ENCODE data around the gene ATP8A1.

ATP8A1 gene

DNA sequence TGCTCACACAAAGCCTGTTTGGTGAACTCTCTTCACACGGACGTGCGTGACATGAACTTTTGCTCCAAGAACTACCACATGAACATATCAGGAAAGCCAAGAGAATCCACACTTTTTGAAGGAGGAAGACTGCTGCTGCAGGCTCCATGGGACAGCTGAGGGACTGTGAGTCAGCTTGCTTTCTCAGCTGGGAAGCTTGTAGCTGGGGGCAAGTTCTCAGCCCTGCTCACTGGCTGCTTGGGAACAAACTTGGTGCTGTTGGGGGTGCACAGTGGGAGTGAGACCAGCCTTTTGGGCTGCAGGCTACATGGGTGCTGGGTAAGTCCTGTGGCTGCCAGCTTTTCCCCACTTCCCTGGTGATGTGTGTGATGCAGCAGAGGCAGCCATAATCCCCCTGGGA is 123.9 kb downstream of the ATP8A1 start:
- no peak for DNase-seq (ENCODE audit: low read depth in 1 of 2, low spot score in 1 of 2)
- in situ Hi-C loops (cut with HindIII; ENCODE audit: low pct_unique_long_range_greater_than_20kb, low sequenced_read_pairs), result no loop called here
- no peak for TF ChIP-seq JUND (IDR thresholded peaks at IDR 0.05; ENCODE audit: low read depth)

DNA sequence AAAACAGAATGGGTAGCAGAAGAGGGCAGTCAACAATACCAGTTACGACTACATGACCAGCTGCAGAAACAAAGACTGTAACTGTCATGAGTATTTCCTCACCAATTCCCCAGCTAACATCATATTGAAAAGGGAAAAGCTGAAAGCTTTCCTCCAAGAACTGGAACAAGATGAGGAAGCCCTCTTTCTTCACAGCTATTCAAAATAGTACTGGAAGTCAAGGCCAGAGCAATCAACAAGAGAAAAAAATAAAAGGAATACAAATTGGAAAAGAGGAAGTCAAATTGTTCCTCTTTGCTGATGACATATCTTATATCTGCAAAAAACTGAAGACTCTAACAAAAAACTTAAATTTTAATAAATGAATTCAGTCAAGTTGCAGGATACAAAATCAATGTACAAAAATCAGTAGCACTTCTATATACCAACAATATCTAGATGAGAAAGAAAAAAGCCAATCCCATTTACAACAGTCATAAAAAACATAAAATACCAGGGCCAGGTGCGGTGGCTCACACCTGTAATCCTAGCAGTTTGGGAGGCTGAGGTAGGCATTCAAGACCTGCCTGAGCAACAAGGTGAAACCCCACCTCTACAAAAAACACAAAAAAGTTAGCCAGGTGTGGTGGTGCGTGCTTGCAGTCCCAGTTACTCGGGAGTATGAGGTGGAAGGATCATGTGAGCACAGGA is 125.4 kb downstream of the ATP8A1 start:
- in situ Hi-C loops (cut with HindIII; ENCODE audit: low pct_unique_long_range_greater_than_20kb, low sequenced_read_pairs), result no loop called here
- no peak for TF ChIP-seq JUND (IDR thresholded peaks at IDR 0.05; ENCODE audit: low read depth)
- DNase-seq (ENCODE audit: low read depth in 1 of 2, low spot score in 1 of 2), result no peak

GRCh38 chr4:42523066-42523718 is 133.7 kb downstream of the ATP8A1 start:
- DNase-seq (ENCODE audit: low read depth in 1 of 2, low spot score in 1 of 2), result no peak
- in situ Hi-C loops (cut with HindIII; ENCODE audit: low pct_unique_long_range_greater_than_20kb, low sequenced_read_pairs), result no loop called here
- TF ChIP-seq JUND (IDR thresholded peaks at IDR 0.05; ENCODE audit: low read depth), result no peak

GRCh38 chr4:42519803-42520417 is 137.0 kb downstream of the ATP8A1 start:
- DNase-seq (ENCODE audit: low read depth in 1 of 2, low spot score in 1 of 2), result peak; percentile 0 to 58
- TF ChIP-seq JUND (IDR thresholded peaks at IDR 0.05; ENCODE audit: low read depth), result no peak
- in situ Hi-C loops (cut with HindIII; ENCODE audit: low pct_unique_long_range_greater_than_20kb, low sequenced_read_pairs), result no loop called here

- TF ChIP-seq JUND (IDR thresholded peaks at IDR 0.05; ENCODE audit: low read depth), result no peak
- DNase-seq (ENCODE audit: low read depth in 1 of 2, low spot score in 1 of 2), result no peak
- in situ Hi-C loops (cut with HindIII; ENCODE audit: low pct_unique_long_range_greater_than_20kb, low sequenced_read_pairs), result no loop called here
These were observed 141.6 kb downstream of the ATP8A1 start for GRCh38 chr4:42515156-42515884.

DNA sequence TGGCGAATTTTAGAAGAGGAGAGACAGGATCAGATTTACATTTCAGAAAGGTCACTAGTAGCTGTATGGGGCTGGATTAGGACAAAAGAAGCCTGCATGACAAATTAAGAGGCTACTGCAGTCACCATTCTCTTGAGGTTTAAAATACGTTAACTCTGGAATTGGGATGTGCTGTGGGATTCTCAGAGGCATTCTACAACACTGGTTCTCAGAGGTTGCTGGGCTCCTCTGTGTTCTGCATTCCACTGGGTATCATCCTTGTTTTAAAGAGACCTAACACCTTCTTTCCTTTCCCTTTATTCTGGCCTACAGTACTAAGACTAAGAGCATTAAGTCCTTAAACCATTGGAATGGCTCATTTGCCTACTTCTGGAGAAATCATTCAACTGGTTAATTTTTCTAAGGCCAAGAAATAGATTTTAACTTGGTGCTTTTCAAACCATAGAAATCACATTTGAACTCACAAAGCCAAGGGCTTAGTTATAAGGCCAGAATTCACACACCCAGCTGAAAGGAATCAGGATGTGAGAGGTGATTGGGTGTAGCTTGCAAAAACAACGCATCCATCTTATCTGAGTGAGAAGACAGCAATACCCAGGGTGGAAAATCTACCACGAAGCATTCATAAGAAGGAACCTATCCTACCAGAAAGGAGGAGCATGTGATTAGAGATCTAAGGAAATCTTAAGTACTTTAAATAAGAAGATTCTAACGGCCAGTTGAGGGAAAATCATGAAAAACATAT is 143.0 kb downstream of the ATP8A1 start:
- TF ChIP-seq JUND (IDR thresholded peaks at IDR 0.05; ENCODE audit: low read depth), result no peak
- DNase-seq (ENCODE audit: low read depth in 1 of 2, low spot score in 1 of 2), result no peak
- in situ Hi-C loops (cut with HindIII; ENCODE audit: low pct_unique_long_range_greater_than_20kb, low sequenced_read_pairs), result no loop called here

- in situ Hi-C loops (cut with HindIII; ENCODE audit: low pct_unique_long_range_greater_than_20kb, low sequenced_read_pairs), result no loop called here
- no peak for TF ChIP-seq JUND (IDR thresholded peaks at IDR 0.05; ENCODE audit: low read depth)
- DNase-seq (ENCODE audit: low read depth in 1 of 2, low spot score in 1 of 2), result no peak
These were observed 144.7 kb downstream of the ATP8A1 start for GRCh38 chr4:42512226-42512625.

- no peak for DNase-seq (ENCODE audit: low read depth in 1 of 2, low spot score in 1 of 2)
- TF ChIP-seq JUND (IDR thresholded peaks at IDR 0.05; ENCODE audit: low read depth), result no peak
- in situ Hi-C loops (cut with HindIII; ENCODE audit: low pct_unique_long_range_greater_than_20kb, low sequenced_read_pairs), result no loop called here
These were observed 146.7 kb downstream of the ATP8A1 start for GRCh38 chr4:42510225-42510624.

DNA sequence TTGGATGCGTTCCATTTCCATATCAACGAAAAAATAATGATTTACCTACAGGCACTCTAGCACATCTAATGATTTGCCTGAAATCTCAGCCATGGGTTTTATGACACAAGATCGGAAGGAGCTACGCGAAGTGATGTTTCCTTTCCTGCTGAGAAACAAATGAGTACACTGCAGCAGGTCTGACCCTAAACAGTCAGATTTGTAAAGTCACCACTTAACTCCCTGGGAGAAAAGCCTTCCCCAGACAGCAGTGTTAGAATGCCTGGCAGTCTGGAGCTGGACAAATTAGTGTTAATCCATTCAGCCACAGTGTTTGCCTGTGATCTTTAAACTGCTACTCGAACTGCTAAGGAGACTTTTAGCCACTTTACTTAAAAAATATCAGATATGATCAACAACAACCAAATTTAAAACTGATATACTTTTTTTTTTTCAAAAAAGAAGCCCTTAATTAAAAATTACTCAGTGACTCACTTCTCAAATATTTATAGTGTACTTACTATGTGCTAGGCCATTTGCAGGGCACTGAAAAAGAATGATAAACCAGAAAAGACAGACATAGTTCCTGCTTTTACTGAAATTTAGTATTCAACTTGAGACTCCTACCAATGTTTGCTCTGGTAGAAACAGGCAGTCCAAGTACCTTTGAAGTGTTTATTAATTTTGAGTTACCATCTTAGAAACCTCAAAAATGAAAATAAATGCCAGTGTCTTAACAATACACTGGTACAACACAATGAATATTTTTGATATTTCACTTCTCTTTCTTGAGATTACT is 155.1 kb downstream of the ATP8A1 start:
- in situ Hi-C loops (cut with HindIII; ENCODE audit: low pct_unique_long_range_greater_than_20kb, low sequenced_read_pairs), result no loop called here
- no peak for DNase-seq (ENCODE audit: low read depth in 1 of 2, low spot score in 1 of 2)
- no peak for TF ChIP-seq JUND (IDR thresholded peaks at IDR 0.05; ENCODE audit: low read depth)

GRCh38 chr4:42498040-42498439 is 158.9 kb downstream of the ATP8A1 start:
- in situ Hi-C loops (cut with HindIII; ENCODE audit: low pct_unique_long_range_greater_than_20kb, low sequenced_read_pairs), result no loop called here
- no peak for DNase-seq (ENCODE audit: low read depth in 1 of 2, low spot score in 1 of 2)
- no peak for TF ChIP-seq JUND (IDR thresholded peaks at IDR 0.05; ENCODE audit: low read depth)

- TF ChIP-seq JUND (IDR thresholded peaks at IDR 0.05; ENCODE audit: low read depth), result no peak
- DNase-seq (ENCODE audit: low read depth in 1 of 2, low spot score in 1 of 2), result no peak
- in situ Hi-C loops (cut with HindIII; ENCODE audit: low pct_unique_long_range_greater_than_20kb, low sequenced_read_pairs), result no loop called here
These were observed 159.6 kb downstream of the ATP8A1 start for GRCh38 chr4:42497142-42497910.
